T-helper 2 cell treated with Interferon-gamma antibody and Interleukin-4, amounts not matched to agents 100 ng/mL and 5 ng/mL, for 36 hours (primary cell): Measurements from ENCODE around the gene EPS8L1. TPM values are rescaled to one million over a fixed set of nuclear protein-coding genes. Genes with fewer than 3 reads are reported as not detected.
"Not testable (repeated sequence)": the region's sequence is repeated elsewhere in the genome, so short reads cannot be mapped to it uniquely, and the experiment has no call there.

Experiments used
- intact Hi-C: fragments of 100-400 bp; cut with micrococcal nuclease; formaldehyde crosslinking; loops from one replicate; pipeline ENCODE4 v1.15.1; 2023
- total RNA-seq: library from RNA; stranded (reverse); gene quantifications from 2 replicates; pipeline ENCODE4 v1.2.3, GENCODE V29; 2022

Gene EPS8L1
- total RNA-seq, 1 donor from 2014 or later: 4.8 TPM

DNA sequence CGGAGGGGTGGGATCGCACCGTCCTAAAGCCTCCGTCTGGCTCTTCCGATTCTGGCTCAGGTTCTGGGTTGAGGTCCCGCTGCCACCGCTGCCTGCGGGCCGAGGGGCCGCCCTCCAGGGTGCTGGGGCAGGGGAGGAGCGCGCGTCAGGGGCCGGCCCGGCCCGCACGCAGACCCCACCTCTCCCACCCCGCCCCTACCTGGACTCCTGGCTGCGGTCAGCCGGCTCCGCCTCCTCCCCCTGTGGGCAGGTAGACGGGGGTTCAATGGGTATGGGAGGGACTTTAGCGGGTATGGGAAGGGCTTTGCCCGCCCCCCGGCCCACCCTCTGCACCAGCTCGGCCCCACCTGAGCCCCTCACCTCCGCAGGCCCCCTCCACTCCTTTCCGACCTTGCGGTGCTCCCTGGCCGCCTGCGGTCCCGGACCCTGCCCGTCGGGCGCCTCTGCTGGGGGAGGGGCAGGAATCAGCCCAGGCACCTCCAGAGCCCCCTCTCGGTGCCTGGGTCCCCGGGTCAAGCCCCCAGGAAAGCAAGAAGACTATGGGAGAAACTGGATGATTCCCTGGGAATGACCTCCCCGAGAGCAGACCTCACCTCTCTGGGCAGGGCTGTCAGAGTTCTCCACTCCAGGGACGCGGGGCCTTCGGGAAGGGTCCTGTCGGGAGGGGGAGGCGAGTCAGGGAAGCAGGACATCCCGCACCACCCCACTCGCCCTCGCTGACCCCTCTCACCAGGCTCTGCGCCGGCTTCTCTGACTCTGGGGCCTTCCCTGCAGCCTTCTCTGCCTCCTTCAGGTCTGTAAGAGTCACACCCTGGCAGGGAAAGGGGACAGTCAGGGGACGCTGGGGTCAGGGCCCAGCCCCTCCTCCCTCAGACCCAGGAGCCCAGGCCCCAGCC, 17.0 kb downstream of the EPS8L1 start:
- intact Hi-C loops: no loop called here

- intact Hi-C loops: no loop called here
Measured at GRCh38 chr19:55094456-55095259, 19.0 kb downstream of the EPS8L1 start.

DNA sequence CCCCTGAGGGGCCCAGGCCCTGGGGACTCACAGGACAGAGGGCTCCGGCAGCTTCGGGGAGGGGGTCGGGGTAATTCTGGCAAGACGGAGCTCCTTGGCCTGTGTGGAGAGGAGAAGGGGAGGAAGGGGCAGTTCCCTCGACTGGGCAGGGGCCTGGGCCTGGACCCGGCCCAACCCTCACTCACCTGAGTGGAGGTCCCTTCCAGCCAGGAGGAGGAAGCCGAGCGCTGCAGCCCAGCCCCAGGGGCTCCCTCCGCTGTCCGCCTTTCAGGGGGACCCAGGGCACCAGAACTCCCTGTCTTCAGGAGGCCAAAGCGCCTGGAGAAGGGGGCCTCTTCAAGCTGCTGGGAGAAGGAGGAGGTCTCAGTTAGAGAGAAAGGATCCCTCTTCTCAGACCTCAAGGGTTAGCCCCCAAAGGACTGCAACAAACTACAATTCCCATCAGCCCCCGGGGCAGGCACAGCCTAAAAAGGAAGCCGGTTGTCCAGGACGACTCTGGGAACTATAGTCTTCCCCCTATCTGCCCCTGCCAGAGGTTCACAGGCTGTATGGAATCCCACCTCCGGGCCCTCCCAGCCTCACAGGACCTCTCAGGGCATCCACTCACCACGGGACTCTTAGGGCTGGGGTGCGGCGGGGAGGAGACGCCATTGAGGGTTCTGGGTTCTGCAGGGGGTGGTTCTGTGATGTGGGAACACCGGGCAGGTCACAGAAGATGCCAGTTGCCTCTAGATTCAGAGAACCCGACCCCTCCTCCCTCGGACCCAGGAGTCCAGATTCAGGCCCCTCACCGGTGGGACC, 19.8 kb downstream of the EPS8L1 start:
- intact Hi-C loops: no loop called here

DNA sequence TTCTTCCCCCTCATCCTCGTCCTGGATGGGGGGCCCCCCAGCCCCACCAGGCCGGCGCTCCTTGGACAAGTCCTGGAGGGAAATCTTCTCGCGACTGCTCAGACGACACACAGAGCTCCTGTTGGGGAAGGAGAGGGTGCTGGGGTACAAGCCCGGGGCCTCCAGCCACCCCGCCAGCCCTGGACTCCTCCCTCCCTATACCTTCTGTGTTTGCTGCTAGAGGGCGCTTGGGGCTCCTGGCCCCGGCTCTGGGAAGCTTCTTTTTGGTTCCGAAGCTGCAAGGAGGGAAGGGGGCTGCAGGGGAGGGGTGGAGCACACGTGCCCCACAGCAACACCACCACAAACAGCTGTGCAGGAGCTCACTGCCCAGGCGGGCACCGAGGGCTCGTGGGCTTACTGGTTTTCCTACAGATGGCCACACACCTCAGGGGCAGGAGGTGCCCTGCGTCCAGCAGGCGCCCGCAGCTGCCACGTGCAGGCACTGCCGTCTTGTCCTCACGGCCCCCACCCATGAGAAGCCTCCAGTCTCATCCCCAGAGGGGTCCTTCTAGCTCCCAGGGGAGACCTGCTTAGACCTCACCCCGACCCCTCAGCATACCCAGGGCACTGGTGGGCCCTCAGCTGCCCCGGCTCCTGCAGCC, 20.5 kb downstream of the EPS8L1 start:
- intact Hi-C loops: no loop called here

- intact Hi-C loops: no loop called here
Measured at GRCh38 chr19:55097864-55098715, 22.4 kb downstream of the EPS8L1 start.

DNA sequence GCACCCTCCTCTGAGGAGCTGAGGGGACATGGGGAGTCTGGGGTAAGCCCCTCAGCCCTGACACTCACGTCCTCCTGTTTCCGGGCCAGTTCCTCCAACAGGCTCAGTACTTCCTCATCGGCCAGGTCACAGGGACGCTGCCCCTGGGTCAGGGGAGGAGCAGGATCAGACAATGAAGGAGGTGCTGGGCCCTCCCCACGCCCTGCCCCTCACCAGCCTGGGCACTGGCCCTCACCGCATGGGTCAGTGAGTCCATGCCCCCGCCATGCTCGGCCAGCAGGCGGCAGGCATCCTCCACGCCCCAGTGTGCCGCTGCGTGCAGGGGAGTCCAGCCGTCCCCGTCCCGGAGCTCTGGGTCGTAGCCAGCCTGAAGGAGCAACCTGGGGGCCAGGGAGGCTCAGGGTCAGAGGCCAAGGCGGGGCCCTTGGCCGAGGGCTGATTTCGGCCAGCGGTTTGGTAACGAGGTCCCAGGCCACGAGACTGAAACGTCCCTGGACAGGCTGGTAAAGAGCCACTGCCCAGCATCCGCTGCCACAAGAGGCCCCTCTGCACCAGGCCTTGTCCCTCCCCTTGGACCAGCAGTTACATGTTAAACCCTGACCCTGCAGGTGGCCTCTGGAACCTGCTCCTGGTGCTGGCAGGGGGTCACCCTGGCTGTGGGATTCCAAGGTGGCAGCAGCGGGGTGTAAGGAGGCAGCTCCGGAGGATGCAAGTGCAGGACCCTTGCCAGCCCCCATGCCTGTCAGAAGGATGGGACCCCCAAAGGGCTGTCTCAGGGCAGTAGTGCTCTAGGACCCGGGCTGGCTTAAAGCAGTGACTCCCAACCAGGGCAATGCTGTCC, 23.3 kb downstream of the EPS8L1 start:
- intact Hi-C loops: no loop called here

DNA sequence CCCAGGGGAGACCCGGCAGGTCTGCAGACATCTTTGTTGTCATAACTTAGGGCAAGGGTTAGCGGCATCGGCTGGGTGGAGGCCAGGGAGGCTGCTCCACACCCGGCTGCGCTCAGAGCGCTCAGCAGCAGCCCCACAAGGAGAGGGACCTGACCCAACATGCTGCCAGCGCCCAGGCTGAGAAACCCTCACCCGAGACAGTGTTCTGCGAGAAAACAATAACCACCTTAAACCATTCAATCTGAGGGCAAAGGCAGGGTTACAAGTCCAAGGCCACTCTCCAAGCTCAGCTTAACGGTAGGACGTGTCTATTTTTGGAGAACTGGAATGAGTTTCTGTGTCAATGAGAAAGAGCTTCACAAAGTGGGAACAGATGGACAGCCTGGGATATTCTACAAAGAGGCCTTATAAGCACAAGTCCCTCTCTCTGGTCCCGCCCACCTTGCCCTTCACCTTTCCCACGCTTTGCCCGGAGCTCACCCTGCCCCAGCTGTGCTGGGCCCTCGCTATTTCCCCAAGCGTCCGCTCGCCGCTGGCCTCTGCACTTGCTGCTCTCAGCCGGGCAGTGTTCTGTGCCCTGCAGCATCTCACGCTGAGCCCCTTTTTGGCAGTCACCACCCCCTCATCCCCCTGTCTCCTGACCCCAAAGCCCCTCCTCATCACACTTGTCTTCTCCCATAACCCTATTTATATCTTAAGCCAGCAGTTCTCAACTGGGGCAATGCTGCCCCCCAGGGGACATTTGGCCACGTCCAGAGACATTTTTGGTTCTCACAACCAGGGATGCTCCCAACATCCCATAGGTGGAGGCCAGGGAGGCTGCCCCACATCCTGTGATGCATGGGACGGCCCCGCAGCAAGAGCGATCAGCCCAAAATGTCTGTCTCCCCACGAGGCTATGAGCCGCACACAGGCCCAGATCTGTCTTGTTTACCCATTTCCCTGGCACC, 24.2 kb downstream of the EPS8L1 start:
- intact Hi-C loops: no loop called here

- intact Hi-C loops: no loop called here
Measured at GRCh38 chr19:55101261-55101660, 25.6 kb downstream of the EPS8L1 start.

DNA sequence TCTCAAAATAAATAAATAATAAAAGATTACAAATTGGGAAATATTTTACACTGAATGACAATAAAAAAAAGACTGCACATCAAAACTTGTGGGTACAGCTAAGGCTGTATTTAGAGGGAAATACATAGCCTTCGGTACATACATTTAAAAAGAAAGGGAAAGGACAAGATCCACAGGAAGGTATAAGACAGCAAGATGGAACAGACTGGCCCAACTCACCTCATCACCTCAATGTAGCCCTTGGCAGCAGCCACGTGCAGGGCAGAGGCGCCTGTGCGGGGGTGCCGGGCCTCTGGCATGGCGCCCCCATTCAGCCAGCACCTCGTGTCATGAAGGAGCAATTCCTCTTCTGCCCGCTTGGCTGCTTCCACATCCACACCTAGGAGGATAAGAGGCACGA, 27.5 kb downstream of the EPS8L1 start:
- intact Hi-C loops: no loop called here

DNA sequence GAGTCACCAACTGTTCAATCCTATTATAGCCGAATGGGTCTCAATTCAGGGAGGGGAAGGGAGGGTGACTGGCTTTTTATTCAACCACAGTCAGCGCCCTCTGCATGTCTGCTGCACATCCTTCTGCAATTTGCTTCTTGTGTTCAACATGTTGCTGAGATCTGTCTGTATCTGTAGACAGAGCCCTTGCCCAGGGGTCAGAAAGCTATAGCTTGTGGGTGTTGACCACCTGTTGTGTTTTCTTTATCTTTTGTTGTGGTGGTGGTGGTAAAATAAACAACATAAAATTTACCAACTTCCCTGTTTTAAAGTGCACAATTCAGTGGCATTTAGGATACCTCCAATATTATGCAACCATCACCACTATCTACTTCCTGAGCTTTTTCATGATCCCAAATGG, 29.6 kb downstream of the EPS8L1 start:
- intact Hi-C loops: no loop called here

DNA sequence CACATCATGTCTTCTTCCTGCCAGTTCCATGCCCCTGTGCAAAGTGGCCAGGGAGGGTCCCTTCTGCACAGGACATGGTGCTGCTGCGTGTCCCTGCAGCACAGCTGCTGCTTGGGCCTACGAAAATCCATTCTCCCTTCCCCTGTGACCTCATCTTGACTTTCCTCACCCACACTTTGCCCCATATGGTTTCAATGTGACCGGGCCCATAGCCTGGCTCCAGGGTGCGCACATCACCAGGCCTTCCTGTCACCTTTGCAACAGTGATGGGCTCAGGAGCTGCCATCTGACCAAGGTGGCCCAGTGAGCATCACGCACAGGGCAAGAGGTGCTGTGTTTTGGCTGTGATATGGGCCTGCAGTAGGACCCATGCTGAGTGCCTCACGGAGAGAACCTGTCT, 30.9 kb downstream of the EPS8L1 start:
- intact Hi-C loops: no loop called here

- intact Hi-C loops: not testable (repeated sequence)
Measured at GRCh38 chr19:55107252-55107651, 31.6 kb downstream of the EPS8L1 start.

DNA sequence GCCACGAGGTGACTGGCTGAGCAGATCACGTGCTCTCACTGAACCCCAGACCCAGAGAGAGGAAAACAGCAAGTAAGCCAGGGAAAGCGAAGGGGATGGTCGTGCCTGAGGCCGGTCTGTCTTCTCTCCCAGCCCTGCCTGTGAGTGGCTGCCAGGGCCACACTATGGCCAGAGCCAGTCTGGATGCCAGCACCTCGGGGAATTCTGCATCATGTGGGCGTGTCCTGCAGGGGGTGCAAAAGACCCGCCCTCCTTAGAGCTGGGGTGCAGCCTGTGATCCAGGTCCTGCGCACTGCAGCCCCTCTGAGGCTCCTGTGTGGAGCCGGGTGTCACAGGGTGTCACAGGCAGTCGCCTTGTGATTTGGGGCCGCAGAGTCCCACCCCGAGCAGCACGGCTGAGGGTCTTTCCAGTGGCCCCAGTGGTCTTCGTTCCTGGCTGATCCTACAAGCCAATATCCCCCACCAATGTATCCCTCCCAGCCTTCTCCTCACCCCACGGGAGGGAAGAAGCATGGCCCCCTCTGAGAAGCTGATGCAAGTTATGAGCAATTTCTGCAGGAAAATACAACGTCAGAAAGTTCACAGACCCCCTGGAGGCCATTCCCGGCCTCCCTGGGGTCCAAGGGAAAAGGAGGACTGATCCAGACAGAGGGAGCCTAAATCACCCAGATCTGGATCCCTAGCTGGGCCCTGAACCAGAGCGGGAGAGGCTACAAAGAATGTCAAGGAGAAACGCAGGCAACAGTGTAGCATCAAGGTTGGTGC, 34.0 kb downstream of the EPS8L1 start:
- intact Hi-C loops: no loop called here

- intact Hi-C loops: no loop called here
Measured at GRCh38 chr19:55111238-55111831, 35.7 kb downstream of the EPS8L1 start.

GRCh38 chr19:55112246-55112776, 36.6 kb downstream of the EPS8L1 start:
- intact Hi-C loops: no loop called here

GRCh38 chr19:55112777-55113569, 37.3 kb downstream of the EPS8L1 start:
- intact Hi-C loops: no loop called here
